Loucy (cell line): ENCODE measurements around the gene DOCK3.

Experiments used
- CTCF ChIP-seq: fragments of 200-600 bp; sonication (generic); conservative IDR thresholded peaks from 2 replicates; pipeline ENCODE4 v1.5.1; 2014; ENCODE audit warnings: mild to moderate bottlenecking, antibody characterized with exemption, low read length
- EZH2phosphoT487 ChIP-seq: fragments of 200-600 bp; IDR thresholded peaks from 2 replicates; pipeline ENCODE4 v1.6.1; 2018; ENCODE audit warnings: antibody characterized with exemption, mild to moderate bottlenecking, moderate library complexity, borderline replicate concordance

- TF ChIP-seq CTCF, result no peak
- no peak for TF ChIP-seq EZH2phosphoT487
Measured at GRCh38 chr3:51382947-51383578, 708.3 kb downstream of the DOCK3 start.
